KOPT-K1 (cell line): Measurements from ENCODE around the gene NXN.
"Not testable (repeated sequence)": the region's sequence is repeated elsewhere in the genome, so short reads cannot be mapped to it uniquely, and the experiment has no call there.

Experiments
- H3K27ac ChIP-seq: fragments of 200-600 bp; sonication (generic); 2 replicates; pipeline ENCODE4 v1.5.1; 2016; ENCODE audit warnings: antibody characterized with exemption, mild to moderate bottlenecking, low read depth, low read length; ENCODE audit not compliant: poor library complexity, severe bottlenecking
- H3K36me3 ChIP-seq: fragments of 200-600 bp; sonication (generic); 2 replicates; pipeline ENCODE4 v1.5.1; 2017; ENCODE audit warnings: antibody characterized with exemption, mild to moderate bottlenecking, low read length, moderate library complexity; ENCODE audit not compliant: insufficient read depth
- H3K9me3 ChIP-seq: fragments of 200-600 bp; sonication (generic); 2 replicates; pipeline ENCODE4 v1.5.1; 2017; ENCODE audit warnings: antibody characterized with exemption, low read length, mild to moderate bottlenecking; ENCODE audit not compliant: insufficient read depth, poor library complexity, severe bottlenecking

NXN gene

GRCh38 chr17:957856-958421 lies 21.6 kb downstream of the NXN start:
- Histone ChIP-seq H3K36me3 (no peaks in the 10 kb centered on the region), H3K27ac (no peak overlapping the region), H3K9me3 (no peaks in the 10 kb centered on the region)

GRCh38 chr17:956905-957304 lies 22.7 kb downstream of the NXN start:
- H3K9me3 ChIP-seq: no peaks in the 10 kb centered on the region
- H3K27ac ChIP-seq: no peak overlapping the region
- no peaks in the 10 kb centered on the region for H3K36me3 ChIP-seq

- no peak overlapping the region for H3K27ac ChIP-seq
- H3K36me3 ChIP-seq: no peaks in the 10 kb centered on the region
These were observed 25.0 kb downstream of the NXN start for GRCh38 chr17:954431-955164.

GRCh38 chr17:953767-954166 lies 25.8 kb downstream of the NXN start:
- Histone ChIP-seq H3K9me3 (no peaks in the 10 kb centered on the region), H3K27ac (no peak overlapping the region)

More at GRCh38 chr17:954431-955164, 25.0 kb downstream of the NXN start:
- H3K9me3 ChIP-seq: no peaks in the 10 kb centered on the region

GRCh38 chr17:952592-952991 lies 27.0 kb downstream of the NXN start:
- H3K27ac ChIP-seq, H3K36me3 ChIP-seq, H3K9me3 ChIP-seq: not testable (repeated sequence)

More at GRCh38 chr17:953767-954166, 25.8 kb downstream of the NXN start:
- no peaks in the 10 kb centered on the region for H3K36me3 ChIP-seq

- Histone ChIP-seq H3K27ac (no peak overlapping the region), H3K9me3 (no peaks in the 10 kb centered on the region), H3K36me3 (no peaks in the 10 kb centered on the region)
These were observed 28.0 kb downstream of the NXN start for GRCh38 chr17:951325-952132.

GRCh38 chr17:949623-950303 lies 29.8 kb downstream of the NXN start:
- H3K36me3 ChIP-seq: no peaks in the 10 kb centered on the region
- no peak overlapping the region for H3K27ac ChIP-seq
- no peaks in the 10 kb centered on the region for H3K9me3 ChIP-seq

- H3K9me3 ChIP-seq: no peaks in the 10 kb centered on the region
- H3K27ac ChIP-seq: no peak overlapping the region
- H3K36me3 ChIP-seq: no peaks in the 10 kb centered on the region
These were observed 31.2 kb downstream of the NXN start for GRCh38 chr17:948284-948852.

- H3K36me3 ChIP-seq: no peaks in the 10 kb centered on the region
- no peaks in the 10 kb centered on the region for H3K9me3 ChIP-seq
- no peak overlapping the region for H3K27ac ChIP-seq
These were observed 32.9 kb downstream of the NXN start for GRCh38 chr17:946510-947236.

GRCh38 chr17:945672-946071 lies 33.9 kb downstream of the NXN start:
- Histone ChIP-seq H3K9me3 (no peaks in the 10 kb centered on the region), H3K36me3 (no peaks in the 10 kb centered on the region), H3K27ac (no peak overlapping the region)

GRCh38 chr17:944266-944826 lies 35.2 kb downstream of the NXN start:
- H3K9me3 ChIP-seq: no peaks in the 10 kb centered on the region
- no peak overlapping the region for H3K27ac ChIP-seq
- H3K36me3 ChIP-seq: no peaks in the 10 kb centered on the region

GRCh38 chr17:935485-935884 lies 44.1 kb downstream of the NXN start:
- H3K9me3 ChIP-seq: no peaks in the 10 kb centered on the region
- H3K36me3 ChIP-seq: no peaks in the 10 kb centered on the region
- no peak overlapping the region for H3K27ac ChIP-seq

GRCh38 chr17:933312-934073 lies 46.1 kb downstream of the NXN start:
- H3K36me3 ChIP-seq: no peaks in the 10 kb centered on the region
- H3K27ac ChIP-seq: no peak overlapping the region
- no peaks in the 10 kb centered on the region for H3K9me3 ChIP-seq
